MCF 10A (cell line): ENCODE data around the gene PTPRR. TPM values are rescaled to one million over a fixed set of nuclear protein-coding genes. Genes with fewer than 3 reads are reported as not detected.

ENCODE experiments used
- BruUV-seq: library from RNA; stranded (reverse); fragments of 400-500 nt; replicated peaks from 2 replicates; lab custom pipeline; 2021; lab: Mats Ljungman, UMichigan
- CTCF ChIA-PET: fragments of 300-600 bp; sonication (Branson Sonifier 250); formaldehyde crosslinking; extraction: SDS; loops from one replicate; lab custom pipeline; 2021; ENCODE audit warnings: antibody characterized with exemption, inconsistent platforms; lab: Yijun Ruan, JAX
- POLR2A ChIA-PET: fragments of 300-600, 350-650 bp; sonication (Branson Sonifier 250); formaldehyde crosslinking; extraction: SDS; loops from one replicate; lab custom pipeline; 2020; ENCODE audit warnings: antibody characterized with exemption, inconsistent platforms; lab: Yijun Ruan, JAX
- DNase-seq: peaks from one replicate; pipeline ENCODE4 v3.0.0-alpha.2; 2018; ENCODE audit not compliant: unreplicated experiment
- H3K27ac Mint-ChIP-seq: one replicate; pipeline ENCODE4 v1.8.0; 2022; ENCODE audit warnings: mild to moderate bottlenecking, low read depth, mixed read lengths; ENCODE audit not compliant: unreplicated experiment
- H3K27me3 Mint-ChIP-seq: one replicate; pipeline ENCODE4 v1.8.0; 2022; ENCODE audit warnings: mixed read lengths; ENCODE audit not compliant: insufficient read depth, unreplicated experiment
- H3K36me3 Mint-ChIP-seq: one replicate; pipeline ENCODE4 v1.8.0; 2022; ENCODE audit warnings: mild to moderate bottlenecking, moderate library complexity, mixed read lengths; ENCODE audit not compliant: insufficient read depth, unreplicated experiment
- H3K4me1 Mint-ChIP-seq: one replicate; pipeline ENCODE4 v1.8.0; 2022; ENCODE audit warnings: mixed read lengths; ENCODE audit not compliant: insufficient read depth, unreplicated experiment
- H3K4me3 Mint-ChIP-seq: one replicate; pipeline ENCODE4 v1.8.0; 2022; ENCODE audit warnings: mild to moderate bottlenecking, moderate library complexity, mixed read lengths; ENCODE audit not compliant: unreplicated experiment
- H3K9me3 Mint-ChIP-seq: one replicate; pipeline ENCODE4 v1.8.0; 2022; ENCODE audit warnings: mixed read lengths; ENCODE audit not compliant: unreplicated experiment
- CTCF ChIP-seq: fragments of 200-600 bp; IDR thresholded peaks from one replicate; pipeline ENCODE4 v1.8.0; 2022; ENCODE audit warnings: antibody characterized with exemption, mild to moderate bottlenecking; ENCODE audit not compliant: unreplicated experiment
- intact Hi-C: fragments of 100-400 bp; cut with micrococcal nuclease; formaldehyde crosslinking; loops from 2 replicates; pipeline ENCODE4 v1.14.1; 2022
- total RNA-seq: library from RNA; stranded (reverse); gene quantifications from 2 replicates; pipeline ENCODE4 v1.2.3, GENCODE V29; 2022

Gene PTPRR
- total RNA-seq, 1 experiment from 2014 or later: not detected

DNA sequence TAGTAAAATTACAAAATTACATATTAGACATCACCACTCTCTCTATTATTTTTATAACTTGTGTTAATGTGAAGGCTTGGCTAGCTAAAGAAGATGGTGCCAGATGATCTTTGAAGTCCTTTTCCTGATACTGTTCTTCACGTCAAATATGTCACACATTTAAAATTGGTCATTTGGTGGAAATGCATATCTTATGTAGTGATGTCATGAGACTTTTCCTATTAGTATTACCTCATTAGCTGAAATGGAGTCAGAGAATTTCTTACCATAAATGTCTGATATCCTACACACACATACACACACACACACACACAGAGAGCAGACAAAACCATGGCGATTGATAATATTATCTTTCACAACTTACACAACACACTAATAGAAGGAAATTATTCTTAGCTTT, 158.5 kb downstream of the PTPRR start:
- Mint-ChIP-seq H3K36me3 (no peaks in the 10 kb centered on the region), H3K4me3 (no peak overlapping the region), H3K27ac (no peak overlapping the region), H3K4me1 (peaks cover 6% of the 10 kb centered on the region), H3K9me3 (no peaks in the 10 kb centered on the region), H3K27me3 (no peaks in the 10 kb centered on the region)
- CTCF ChIA-PET: interaction anchor here (0.6 to 1.0 kb wide), 3 partner anchors 28 to 232 kb away, joined by 3 read pairs; no protein-coding TSS in a partner anchor
- intact Hi-C loops: no loop called here
- no TSS peak for BruUV-seq
- TF ChIP-seq CTCF: no peak
- POLR2A ChIA-PET: interaction anchor here (0.6 kb wide), 1 partner anchor 17 kb away, joined by 3 read pairs; no protein-coding TSS in a partner anchor
- DNase-seq: no peak

DNA sequence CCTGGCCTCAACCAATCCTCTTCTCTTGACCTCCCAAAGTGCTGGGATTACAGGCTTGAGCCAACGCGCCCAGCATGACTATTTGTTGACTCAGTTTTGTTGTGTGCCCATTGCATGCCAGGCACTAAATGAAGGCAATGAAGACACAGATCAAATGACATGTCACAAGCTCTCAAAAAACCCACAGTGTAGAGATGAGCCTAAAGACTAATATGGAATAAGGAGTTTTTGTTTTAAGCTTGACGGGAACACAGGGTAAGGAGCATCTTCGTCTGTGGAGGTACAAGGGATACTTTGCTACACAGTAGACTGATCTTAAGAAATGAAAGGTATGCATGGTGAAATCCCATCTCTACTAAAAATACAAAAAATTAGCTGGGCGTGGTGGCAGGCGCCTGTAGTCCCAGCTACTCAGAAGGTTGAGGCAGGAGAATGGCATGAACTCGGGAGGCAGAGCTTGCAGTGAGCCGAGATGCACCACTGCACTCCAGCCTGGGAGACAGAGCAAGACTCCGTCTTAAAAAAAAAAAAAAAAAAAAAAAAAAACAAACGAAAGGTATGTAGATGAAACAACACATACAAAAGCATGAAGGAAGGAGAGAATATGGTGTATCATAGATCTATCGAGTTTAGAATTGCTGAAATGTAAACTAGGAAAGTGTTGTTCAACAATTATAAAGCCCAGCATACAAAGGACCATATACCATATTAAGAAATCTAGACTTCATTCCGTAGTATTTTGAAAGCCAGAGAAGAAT, 161.2 kb downstream of the PTPRR start:
- Mint-ChIP-seq H3K4me1 (peaks cover 6% of the 10 kb centered on the region), H3K4me3 (no peak overlapping the region), H3K9me3 (no peaks in the 10 kb centered on the region), H3K27me3 (no peaks in the 10 kb centered on the region), H3K27ac (no peak overlapping the region), H3K36me3 (no peaks in the 10 kb centered on the region)
- POLR2A ChIA-PET: interaction anchor here (0.7 kb wide), 1 partner anchor 962 kb away, joined by 3 read pairs; no protein-coding TSS in a partner anchor
- BruUV-seq: no TSS peak
- CTCF ChIA-PET: interaction anchor here (0.7 to 1.4 kb wide), 3 partner anchors 12 to 887 kb away, joined by 3 read pairs; no protein-coding TSS in a partner anchor
- intact Hi-C loops: loop anchor here (5.0 kb wide), 1 partner anchor 58 kb away; no protein-coding TSS in a partner anchor
- no peak for TF ChIP-seq CTCF
- DNase-seq: no peak

GRCh38 chr12:70758494-70758845, 162.1 kb downstream of the PTPRR start:
- Mint-ChIP-seq H3K4me3 (no peak overlapping the region), H3K36me3 (no peaks in the 10 kb centered on the region), H3K27ac (no peak overlapping the region), H3K9me3 (no peaks in the 10 kb centered on the region), H3K4me1 (peaks cover 1% of the 10 kb centered on the region), H3K27me3 (no peaks in the 10 kb centered on the region)
- no TSS peak for BruUV-seq
- intact Hi-C loops: loop anchor here (5.0 kb wide), 1 partner anchor 59 kb away; no protein-coding TSS in a partner anchor
- CTCF ChIA-PET: interaction anchor here (0.6 to 1.4 kb wide), 3 partner anchors 11 to 886 kb away, joined by 3 to 5 read pairs (median 3); no protein-coding TSS in a partner anchor
- POLR2A ChIA-PET: no interaction called here
- TF ChIP-seq CTCF: no peak
- no peak for DNase-seq

DNA sequence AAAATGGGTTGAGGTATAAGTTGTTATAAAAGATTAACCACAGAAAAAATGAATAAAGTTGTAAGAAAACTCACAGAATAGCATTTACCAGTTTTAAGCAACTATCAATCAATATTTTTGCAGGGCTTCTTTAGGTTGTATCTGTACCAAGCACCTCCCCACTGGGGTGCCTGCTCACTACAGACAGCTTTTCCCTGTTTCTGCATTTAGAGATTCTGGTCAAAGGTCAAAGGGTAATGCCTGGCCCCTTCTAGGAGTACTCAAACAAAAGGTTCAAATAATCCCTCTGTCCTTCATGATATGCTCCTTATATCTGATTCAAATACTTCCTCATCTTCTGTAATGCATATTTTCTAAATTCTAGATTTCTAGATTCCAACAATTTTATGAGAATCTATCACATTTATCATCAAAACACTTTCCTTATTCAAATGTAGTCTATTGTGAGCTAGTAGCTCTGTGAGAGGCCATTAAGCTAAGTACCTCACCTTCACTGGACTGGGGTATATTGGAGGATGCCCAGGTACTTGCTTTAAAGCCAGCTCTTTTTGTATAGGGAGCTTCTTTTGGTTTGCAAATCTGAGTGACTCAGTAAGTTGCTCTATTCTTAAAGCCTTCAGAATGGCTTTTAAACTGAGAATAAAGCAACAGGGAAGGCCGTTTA, 162.6 kb downstream of the PTPRR start:
- ChIA-PET CTCF (interaction anchor here (0.6 kb wide), 2 partner anchors 26 to 373 kb away, joined by 5 read pairs; no protein-coding TSS in a partner anchor), POLR2A (no interaction called here)
- intact Hi-C loops: loop anchor here (5.0 kb wide), 1 partner anchor 59 kb away; no protein-coding TSS in a partner anchor
- no peak overlapping the region for H3K4me3 Mint-ChIP-seq
- H3K36me3 Mint-ChIP-seq: no peaks in the 10 kb centered on the region
- no peaks in the 10 kb centered on the region for H3K4me1 Mint-ChIP-seq
- no peaks in the 10 kb centered on the region for H3K9me3 Mint-ChIP-seq
- TF ChIP-seq CTCF: no peak
- no peaks in the 10 kb centered on the region for H3K27me3 Mint-ChIP-seq
- peak overlapping the region; percentile 46 for H3K27ac Mint-ChIP-seq
- no TSS peak for BruUV-seq
- no peak for DNase-seq
